Fibroblast of the aortic adventitia (primary cell): ENCODE results near the gene SAMD9L. TPM values are rescaled to one million over a fixed set of nuclear protein-coding genes. Genes with fewer than 3 reads are reported as not detected.

ENCODE experiments used
- DNase-seq: peaks from one replicate; pipeline ENCODE4 v3.0.0-alpha.2; 2010; ENCODE audit warnings: low read depth
- H3K4me3 ChIP-seq: 2 replicates; pipeline ENCODE4 v1.5.1; 2011; ENCODE audit warnings: low read depth, mild to moderate bottlenecking, control low read depth, low read length, moderate library complexity
- total RNA-seq: library from RNA; depleted of rRNA; stranded (reverse); fragments of >200 nt; gene quantifications from 2 replicates; pipeline ENCODE4 v1.2.3, GENCODE V29; 2012; ENCODE audit warnings: low replicate concordance
- TF ChIP-seq, protein P1 (sequence below): IDR thresholded peaks from 2 replicates; pipeline ENCODE4 v1.5.1; 2011; ENCODE audit warnings: mild to moderate bottlenecking, low read length, control low read depth, inconsistent platforms; ENCODE audit not compliant: insufficient read depth

The SAMD9L gene
- total RNA-seq, 1 donor: 22.6 TPM

GRCh38 chr7:93161181-93161762, 13.1 kb upstream of the SAMD9L start:
- H3K4me3 ChIP-seq: no peak overlapping the region
- DNase-seq: no peak
- TF ChIP-seq, protein P1, sequence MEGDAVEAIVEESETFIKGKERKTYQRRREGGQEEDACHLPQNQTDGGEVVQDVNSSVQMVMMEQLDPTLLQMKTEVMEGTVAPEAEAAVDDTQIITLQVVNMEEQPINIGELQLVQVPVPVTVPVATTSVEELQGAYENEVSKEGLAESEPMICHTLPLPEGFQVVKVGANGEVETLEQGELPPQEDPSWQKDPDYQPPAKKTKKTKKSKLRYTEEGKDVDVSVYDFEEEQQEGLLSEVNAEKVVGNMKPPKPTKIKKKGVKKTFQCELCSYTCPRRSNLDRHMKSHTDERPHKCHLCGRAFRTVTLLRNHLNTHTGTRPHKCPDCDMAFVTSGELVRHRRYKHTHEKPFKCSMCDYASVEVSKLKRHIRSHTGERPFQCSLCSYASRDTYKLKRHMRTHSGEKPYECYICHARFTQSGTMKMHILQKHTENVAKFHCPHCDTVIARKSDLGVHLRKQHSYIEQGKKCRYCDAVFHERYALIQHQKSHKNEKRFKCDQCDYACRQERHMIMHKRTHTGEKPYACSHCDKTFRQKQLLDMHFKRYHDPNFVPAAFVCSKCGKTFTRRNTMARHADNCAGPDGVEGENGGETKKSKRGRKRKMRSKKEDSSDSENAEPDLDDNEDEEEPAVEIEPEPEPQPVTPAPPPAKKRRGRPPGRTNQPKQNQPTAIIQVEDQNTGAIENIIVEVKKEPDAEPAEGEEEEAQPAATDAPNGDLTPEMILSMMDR: no peak

- peak; percentile 21 for DNase-seq
- TF ChIP-seq, protein P1: no peak
- no peak overlapping the region for H3K4me3 ChIP-seq
Observed at GRCh38 chr7:93160410-93160809, 12.2 kb upstream of the SAMD9L start.

GRCh38 chr7:93159490-93159889, 11.3 kb upstream of the SAMD9L start:
- H3K4me3 ChIP-seq: no peak overlapping the region
- peak; percentile 12 for DNase-seq
- TF ChIP-seq, protein P1: no peak

DNA sequence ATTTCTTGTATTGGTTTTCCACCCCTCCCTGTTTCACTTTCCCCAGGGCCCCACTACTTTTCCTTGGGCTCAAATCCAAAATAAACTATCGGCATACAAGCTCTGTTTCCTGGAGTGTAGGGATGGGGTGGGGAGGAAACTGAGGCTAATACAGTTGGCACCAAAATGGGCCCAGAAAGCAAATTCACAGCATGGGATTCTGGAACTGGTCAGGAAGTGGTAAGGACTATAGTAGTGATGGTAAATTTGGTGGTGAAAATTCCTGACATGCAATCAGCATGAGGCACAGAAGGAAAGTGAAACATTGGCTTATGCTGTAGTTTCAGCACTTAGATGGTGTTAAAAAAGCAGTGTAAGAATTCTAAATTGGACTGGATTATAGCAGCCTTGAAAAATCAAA, 8.7 kb upstream of the SAMD9L start:
- DNase-seq: peak; percentile 11
- H3K4me3 ChIP-seq: no peak overlapping the region
- TF ChIP-seq, protein P1: no peak

DNA sequence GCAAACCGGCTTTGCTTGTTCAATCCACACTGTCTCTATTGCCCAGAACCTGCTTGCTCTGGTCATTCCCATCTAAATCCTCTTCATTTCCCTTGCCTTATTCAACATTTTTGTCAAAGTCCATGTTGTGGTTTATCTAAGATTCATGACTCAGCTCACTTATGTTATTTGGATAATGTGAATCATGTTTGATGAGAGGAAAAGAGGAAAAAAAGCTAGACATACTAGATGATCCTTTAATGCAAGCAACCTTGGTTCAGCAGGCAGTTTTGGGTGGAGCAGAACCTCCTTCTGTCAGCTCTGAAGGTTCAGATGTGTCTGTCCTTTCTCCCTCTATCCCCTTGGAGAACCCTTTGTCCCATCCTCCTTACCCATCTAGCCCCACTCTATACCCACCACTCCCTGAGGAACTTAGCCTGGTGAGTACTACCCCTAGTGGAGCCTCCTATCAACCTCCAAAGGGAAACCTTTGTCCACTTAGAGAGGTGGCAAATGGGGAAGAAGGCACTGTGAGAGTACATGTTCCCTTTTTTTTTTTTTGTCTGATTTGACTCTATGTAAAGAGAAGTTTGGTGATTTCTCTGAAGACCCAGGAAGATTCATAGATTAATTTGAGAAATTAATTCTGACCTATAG, 2.1 kb upstream of the SAMD9L start:
- TF ChIP-seq, protein P1: no peak
- H3K4me3 ChIP-seq: no peak overlapping the region
- peak; percentile 42 for DNase-seq

- DNase-seq: no peak
- H3K4me3 ChIP-seq: no peak overlapping the region
- TF ChIP-seq, protein P1: no peak
Observed at GRCh38 chr7:93148727-93149126, 542 bp upstream of the SAMD9L start.
